H1 (cell line): ENCODE results near the gene ABI3BP. TPM values are rescaled to one million over a fixed set of nuclear protein-coding genes. Genes with fewer than 3 reads are reported as not detected.

ENCODE experiments used
- CTCF ChIA-PET: fragments of 300-600 bp; sonication (Branson Sonifier 250); formaldehyde crosslinking; loops from one replicate; lab custom pipeline; 2021; ENCODE audit not compliant: partially characterized antibody; lab: Charles Lee
- POLR2A ChIA-PET: fragments of 300-600 bp; sonication (Branson Sonifier 250); formaldehyde crosslinking; loops from one replicate; lab custom pipeline; 2021; ENCODE audit warnings: inconsistent platforms; ENCODE audit not compliant: partially characterized antibody; lab: Charles Lee
- DNase-seq, 2 experiments: peaks; one replicate each; pipeline versions ENCODE4 v3.0.0 to v3.0.0-alpha.2; 2010 to 2022; ENCODE audit warnings: low spot score in 2 of 2, low read depth in 1 of 2, mixed read lengths in 1 of 2
- FAIRE-seq: peaks from 2 replicates; lab custom pipeline; 2011; peaks lifted over from hg19 to GRCh38; lab: Jason Lieb, UNC
- H2AFZ ChIP-seq: 2 replicates; pipeline ENCODE4 v1.8.1; 2012; ENCODE audit warnings: low read length, inconsistent platforms
- H2AK5ac ChIP-seq: 2 replicates; pipeline ENCODE4 v1.6.1; 2013; ENCODE audit warnings: low read depth, low read length
- H2BK120ac ChIP-seq: replicated peaks from 2 replicates; pipeline ENCODE3; 2013; ENCODE audit warnings: low read depth, low read length, inconsistent platforms
- H2BK12ac ChIP-seq: 2 replicates; pipeline ENCODE4 v1.6.1; 2013; ENCODE audit warnings: low read depth, low read length
- H2BK15ac ChIP-seq: 2 replicates; pipeline ENCODE4 v1.6.1; 2013; ENCODE audit warnings: low read length
- H2BK20ac ChIP-seq: 2 replicates; pipeline ENCODE4 v1.6.1; 2013; ENCODE audit warnings: low read length
- H2BK5ac ChIP-seq: 2 replicates; pipeline ENCODE4 v1.6.1; 2013; ENCODE audit warnings: low read depth, low read length
- H3K14ac ChIP-seq: 2 replicates; pipeline ENCODE4 v1.6.1; 2013; ENCODE audit warnings: inconsistent platforms; ENCODE audit not compliant: insufficient read length
- H3K18ac ChIP-seq: 2 replicates; pipeline ENCODE4 v1.6.1; 2013; ENCODE audit warnings: low read length; ENCODE audit errors: extremely low read depth
- H3K23ac ChIP-seq: 2 replicates; pipeline ENCODE4 v1.6.1; 2013; ENCODE audit warnings: inconsistent platforms; ENCODE audit not compliant: insufficient read length
- H3K23me2 ChIP-seq: 2 replicates; pipeline ENCODE4 v1.6.1; 2013; ENCODE audit warnings: low read depth, low read length
- H3K27ac ChIP-seq: 2 replicates; pipeline ENCODE4 v1.6.1; 2011; ENCODE audit warnings: low read depth, low read length, inconsistent platforms
- H3K27me3 ChIP-seq, 4 experiments: replicated peaks in 1 of 4; 1 replicate in 1 of 4; 2 replicates in 3 of 4; pipeline versions ENCODE4 v1.6.1 to v1.8.1; 2011 to 2013; ENCODE audit warnings: low read length in 3 of 4, mild to moderate bottlenecking in 3 of 4, inconsistent platforms in 2 of 4, mixed read lengths in 2 of 4, moderate library complexity in 1 of 4; ENCODE audit not compliant: control insufficient read depth in 3 of 4, insufficient read depth in 3 of 4; ENCODE audit errors: extremely low read depth in 1 of 4
- H3K36me3 ChIP-seq, 4 experiments: 2 replicates each; pipeline versions ENCODE4 v1.6.1 to v1.8.1; 2011 to 2013; ENCODE audit warnings: mild to moderate bottlenecking in 4 of 4, low read length in 3 of 4, moderate library complexity in 2 of 4, control low read depth in 1 of 4, inconsistent platforms in 1 of 4; ENCODE audit not compliant: insufficient read depth in 4 of 4, control insufficient read depth in 2 of 4
- H3K4ac ChIP-seq: replicated peaks from 2 replicates; pipeline ENCODE3; 2013; ENCODE audit warnings: low read length, low read depth, mixed read lengths, inconsistent platforms; ENCODE audit not compliant: insufficient read length
- H3K4me1 ChIP-seq, 4 experiments: replicated peaks in 1 of 4; 1 replicate in 1 of 4; 2 replicates in 3 of 4; pipeline versions ENCODE4 v1.6.1 to v1.8.1; 2011 to 2013; ENCODE audit warnings: low read length in 3 of 4, inconsistent platforms in 2 of 4, mixed read lengths in 1 of 4; ENCODE audit not compliant: insufficient read depth in 4 of 4, control insufficient read depth in 3 of 4
- H3K4me2 ChIP-seq, 2 experiments: 2 replicates each; pipeline versions ENCODE4 v1.6.1 to v1.8.1; 2011 to 2013; ENCODE audit warnings: low read depth in 2 of 2, low read length in 2 of 2, control low read depth in 1 of 2, inconsistent platforms in 1 of 2, mild to moderate bottlenecking in 1 of 2; ENCODE audit not compliant: insufficient read depth in 1 of 2
- H3K4me3 ChIP-seq, 4 experiments: fragments of 200-600, 300-600 bp in 1 of 4; sonication (generic), shearing (Covaris generic), sonication (Bioruptor Twin) in 1 of 4; 2 replicates each; pipeline versions ENCODE4 v1.5.1 to v1.8.1; 2011 to 2016; ENCODE audit warnings: low read length in 4 of 4, low read depth in 3 of 4, control low read depth in 2 of 4, inconsistent platforms in 2 of 4, mild to moderate bottlenecking in 2 of 4, mixed read lengths in 1 of 4, moderate library complexity in 1 of 4; ENCODE audit not compliant: insufficient read depth in 2 of 4; ENCODE audit errors: extremely low read depth in 1 of 4
- H3K56ac ChIP-seq: replicated peaks from 2 replicates; pipeline ENCODE3; 2013; ENCODE audit warnings: low read depth, mild to moderate bottlenecking, mixed read lengths, low read length, inconsistent platforms; ENCODE audit not compliant: insufficient read length
- H3K79me1 ChIP-seq: 2 replicates; pipeline ENCODE4 v1.6.1; 2013; ENCODE audit warnings: low read depth, low read length, control low read depth
- H3K79me2 ChIP-seq, 2 experiments: 2 replicates each; pipeline versions ENCODE4 v1.6.1 to v1.8.1; 2012 to 2013; ENCODE audit warnings: low read length in 2 of 2, mild to moderate bottlenecking in 2 of 2, inconsistent platforms in 1 of 2; ENCODE audit not compliant: insufficient read depth in 2 of 2, control insufficient read depth in 1 of 2
- H3K9ac ChIP-seq, 4 experiments: replicated peaks in 1 of 4; 1 replicate in 1 of 4; 2 replicates in 3 of 4; pipeline versions ENCODE4 v1.6.1 to v1.8.1; 2011 to 2013; ENCODE audit warnings: low read depth in 3 of 4, low read length in 3 of 4, control low read depth in 2 of 4, mild to moderate bottlenecking in 2 of 4, moderate library complexity in 2 of 4, inconsistent platforms in 1 of 4; ENCODE audit errors: extremely low read depth in 1 of 4
- H3K9me3 ChIP-seq, 2 experiments: 2 replicates each; pipeline versions ENCODE4 v1.6.1 to v1.8.1; 2012 to 2013; ENCODE audit warnings: mild to moderate bottlenecking in 2 of 2, moderate library complexity in 2 of 2, control low read depth in 1 of 2, inconsistent platforms in 1 of 2, low read depth in 1 of 2, low read length in 1 of 2, mixed read lengths in 1 of 2; ENCODE audit not compliant: insufficient read depth in 2 of 2
- H4K20me1 ChIP-seq, 2 experiments: replicated peaks in 1 of 2; 2 replicates each; pipeline versions ENCODE3 to v1.8.1; 2011 to 2013; ENCODE audit warnings: inconsistent platforms in 2 of 2, low read length in 2 of 2, mild to moderate bottlenecking in 1 of 2; ENCODE audit not compliant: insufficient read depth in 2 of 2, control insufficient read depth in 1 of 2
- H4K5ac ChIP-seq: 2 replicates; pipeline ENCODE4 v1.6.1; 2013; ENCODE audit warnings: low read length, low read depth, mixed read lengths, inconsistent platforms; ENCODE audit not compliant: insufficient read length
- H4K8ac ChIP-seq: 2 replicates; pipeline ENCODE4 v1.8.0; 2013; ENCODE audit warnings: mild to moderate bottlenecking, moderate library complexity, low read length, inconsistent platforms; ENCODE audit not compliant: insufficient read depth; ENCODE audit errors: extremely low read depth
- H4K91ac ChIP-seq: replicated peaks from 2 replicates; pipeline ENCODE3; 2013; ENCODE audit warnings: low read length, mixed read lengths, inconsistent platforms; ENCODE audit not compliant: insufficient read length
- CBX8 ChIP-seq: fragments of 300-800, 300-1000 bp; sonication (generic); IDR thresholded peaks from 2 replicates; pipeline ENCODE4 v1.7.1; 2016; ENCODE audit warnings: low read depth, low read length, borderline replicate concordance
- CHD2 ChIP-seq: IDR thresholded peaks from 2 replicates; pipeline ENCODE4 v1.6.1; 2012; ENCODE audit warnings: low read length, improper control_type of control experiment
- EZH2 ChIP-seq: fragments of 200-600 bp; sonication (generic); IDR thresholded peaks from 2 replicates; pipeline ENCODE4 v1.7.1; 2012; ENCODE audit warnings: low read depth, mild to moderate bottlenecking, moderate library complexity, low read length, inconsistent platforms; ENCODE audit not compliant: severe bottlenecking
- GTF2F1 ChIP-seq: IDR thresholded peaks from 2 replicates; pipeline ENCODE4 v1.6.1; 2012; ENCODE audit warnings: low read depth, low read length, improper control_type of control experiment, borderline replicate concordance
- HDAC6 ChIP-seq: IDR thresholded peaks from one replicate; pipeline ENCODE4 v1.7.1; 2012; ENCODE audit warnings: low read depth, mild to moderate bottlenecking, inconsistent platforms, low read length, moderate library complexity
- RFX5 ChIP-seq: IDR thresholded peaks from 2 replicates; pipeline ENCODE4 v1.6.1; 2011; ENCODE audit warnings: low read depth, low read length, improper control_type of control experiment, borderline replicate concordance
- SIN3A ChIP-seq, 2 experiments: IDR thresholded peaks in 1 of 2; conservative IDR thresholded peaks in 1 of 2; 2 replicates each; pipeline ENCODE4 v1.6.1; 2011 to 2012; ENCODE audit warnings: low read length in 2 of 2, improper control_type of control experiment in 1 of 2, low read depth in 1 of 2, mild to moderate bottlenecking in 1 of 2
- SIX5 ChIP-seq: IDR thresholded peaks from 2 replicates; pipeline ENCODE4 v1.6.1; 2011; ENCODE audit warnings: mild to moderate bottlenecking, low read depth, low read length
- SP2 ChIP-seq: IDR thresholded peaks from 2 replicates; pipeline ENCODE4 v1.6.1; 2012; ENCODE audit warnings: mild to moderate bottlenecking, low read length, inconsistent platforms
- USF2 ChIP-seq: IDR thresholded peaks from 2 replicates; pipeline ENCODE4 v1.6.1; 2011; ENCODE audit warnings: low read length, improper control_type of control experiment
- WGBS, 2 experiments: shearing (Covaris generic) in 1 of 2; methylation state at CpG; one replicate each; pipeline versions ENCODE4 v1.1.6 to v1.1.7; 2013 to 2015; ENCODE audit warnings: low lambda C conversion rate in 2 of 2, mixed read lengths in 2 of 2, inconsistent platforms in 1 of 2, low coverage in 1 of 2, missing lambda C conversion rate in 1 of 2; ENCODE audit not compliant: insufficient replicate concordance in 2 of 2, insufficient coverage in 1 of 2, insufficient read length in 1 of 2; ENCODE audit errors: extremely low coverage in 1 of 2, missing lambda C conversion rate in 1 of 2; 5-methylcytosine and 5-hydroxymethylcytosine counted together
- polyA plus RNA-seq, 7 experiments: library from polyadenylated mRNA; depleted of rRNA in 3 of 7; stranded (reverse) in 5 of 7; unstranded in 2 of 7; fragments of >200 nt in 5 of 7; fragments of 200-250 nt in 2 of 7; gene quantifications; 1 replicate in 5 of 7; 2 replicates in 1 of 7; 4 replicates in 1 of 7; pipeline versions ENCODE4 v1.2.1 to v1.2.3, GENCODE V29; 2011 to 2013; ENCODE audit warnings: missing spikeins in 2 of 7, mixed read lengths in 2 of 7
- total RNA-seq: library from RNA; stranded (reverse); fragmentation: NEBNext Ultra II Directional; extraction: Animal tissue kit (Norgen Biotek cat#: 25700); gene quantifications from 2 replicates; pipeline ENCODE4 v1.2.1, GENCODE V29; 2021

The ABI3BP gene
- total and polyA plus RNA-seq, 2 of the 8 experiments (the other 6 are each of a cell fraction or from before 2014, with no cell fraction given) = 0.08 to 0.32 TPM

- ChIA-PET CTCF (no interaction called here), POLR2A (no interaction called here)
- H3K79me1 ChIP-seq = no peaks in the 10 kb centered on the region
- no peak overlapping the region for H3K4ac ChIP-seq
- no peak overlapping the region for H3K4me2 ChIP-seq
- H3K18ac ChIP-seq = no peak overlapping the region
- H2BK5ac ChIP-seq = no peak overlapping the region
- DNase-seq (no peak), FAIRE-seq (no peak)
- no peak overlapping the region for H3K56ac ChIP-seq
- no peaks in the 10 kb centered on the region for H4K20me1 ChIP-seq
- no peaks in the 10 kb centered on the region; a peak in 1 of 4 replicates for H3K9me3 ChIP-seq
- TF ChIP-seq SIN3A (conservative IDR thresholded peaks at IDR 0.05 in 1 of 2, IDR thresholded peaks at IDR 0.05 in 1 of 2; ENCODE audit: low read depth in 1 of 2, low read length in 2 of 2) = no peak
- TF ChIP-seq RFX5 = no peak
- TF ChIP-seq SIX5 = no peak
- no peak for TF ChIP-seq USF2
- TF ChIP-seq CHD2 = no peak
- TF ChIP-seq CBX8 = no peak
- TF ChIP-seq GTF2F1 = no peak
- TF ChIP-seq HDAC6 = no peak
- TF ChIP-seq EZH2 = no peak
- TF ChIP-seq SP2 = no peak
- no peaks in the 10 kb centered on the region for H3K27me3 ChIP-seq
- H2BK12ac ChIP-seq = no peak overlapping the region
- H4K91ac ChIP-seq = no peak overlapping the region
- H3K79me2 ChIP-seq = no peaks in the 10 kb centered on the region
- H3K14ac ChIP-seq = no peak overlapping the region
- H3K23me2 ChIP-seq = no peaks in the 10 kb centered on the region
- H3K4me1 ChIP-seq = no peaks in the 10 kb centered on the region
- H2AFZ ChIP-seq = no peak overlapping the region
- H3K9ac ChIP-seq = no peak overlapping the region
- H3K36me3 ChIP-seq = no peaks in the 10 kb centered on the region
- H4K8ac ChIP-seq = no peak overlapping the region
- no peak overlapping the region for H2BK15ac ChIP-seq
- no peak overlapping the region for H3K23ac ChIP-seq
- H4K5ac ChIP-seq = no peak overlapping the region
- H3K27ac ChIP-seq = no peak overlapping the region
- WGBS, 2 experiments = 95% methylated on average over 1 of the region's 1 CpG; no CpG with 5 or more reads in 1 of the 2 experiments
- H2AK5ac ChIP-seq = no peak overlapping the region
- no peak overlapping the region for H2BK20ac ChIP-seq
- no peak overlapping the region for H3K4me3 ChIP-seq
- no peak overlapping the region for H2BK120ac ChIP-seq
Measured at GRCh38 chr3:101017017-101017416, 23.8 kb upstream of the ABI3BP start.
